ENCODE data around the gene XPO6.
A peak's percentile ranks its signal among the peaks of the same experiment; 100 is the strongest.
"Not testable (repeated sequence)": the region's sequence is repeated elsewhere in the genome, so short reads cannot be mapped to it uniquely, and the experiment has no call there.

Gene XPO6

GRCh38 chr16:28211758-28212531 is at the start of gene XPO6:
TSS of gene XPO6 (minus strand) at chr16:28211965. CDS start at chr16:28211368, 597 bp downstream.
- DNase-seq = peak; percentile 98

- no peak for DNase-seq
These were observed 48.4 kb upstream of the XPO6 start for GRCh38 chr16:28260193-28260592.

- no peak for DNase-seq
These were observed 48.0 kb upstream of the XPO6 start for GRCh38 chr16:28259781-28260150.

- no peak for DNase-seq
These were observed 47.5 kb upstream of the XPO6 start for GRCh38 chr16:28259091-28259780.

GRCh38 chr16:28258567-28258966 is 46.8 kb upstream of the XPO6 start:
- peak; percentile 75 for DNase-seq

GRCh38 chr16:28257256-28257655 is 45.5 kb upstream of the XPO6 start:
- DNase-seq = no peak

GRCh38 chr16:28255838-28256237 is 44.1 kb upstream of the XPO6 start:
- no peak for DNase-seq

- DNase-seq = no peak
These were observed 42.4 kb upstream of the XPO6 start for GRCh38 chr16:28254158-28254557.

GRCh38 chr16:28250999-28251398 is 39.2 kb upstream of the XPO6 start:
- DNase-seq = no peak

- DNase-seq = peak; percentile 56
These were observed 37.7 kb upstream of the XPO6 start for GRCh38 chr16:28249483-28249882.

- no peak for DNase-seq
These were observed 30.2 kb upstream of the XPO6 start for GRCh38 chr16:28241924-28242323.

GRCh38 chr16:28237754-28238357 is 26.1 kb upstream of the XPO6 start:
- DNase-seq = no peak

GRCh38 chr16:28231763-28232162 is 20.0 kb upstream of the XPO6 start:
- DNase-seq = no peak

GRCh38 chr16:28223909-28224308 is 12.1 kb upstream of the XPO6 start:
- not testable (repeated sequence) for DNase-seq

- not testable (repeated sequence) for DNase-seq
These were observed 8.0 kb upstream of the XPO6 start for GRCh38 chr16:28219777-28220176.

- DNase-seq = no peak
These were observed 7.5 kb upstream of the XPO6 start for GRCh38 chr16:28219282-28219681.

GRCh38 chr16:28218109-28218508 is 6.3 kb upstream of the XPO6 start:
- DNase-seq = no peak

GRCh38 chr16:28217326-28217725 is 5.6 kb upstream of the XPO6 start:
- no peak for DNase-seq

GRCh38 chr16:28213396-28213795 is 1.6 kb upstream of the XPO6 start:
- DNase-seq = no peak

- no peak for DNase-seq
These were observed 738 bp upstream of the XPO6 start for GRCh38 chr16:28212532-28212873.

- peak; percentile 71 for DNase-seq
These were observed 681 bp downstream of the XPO6 start for GRCh38 chr16:28210979-28211588.

GRCh38 chr16:28210264-28210663 is 1.5 kb downstream of the XPO6 start:
- DNase-seq = no peak

GRCh38 chr16:28208824-28209223 is 2.9 kb downstream of the XPO6 start:
- DNase-seq = no peak

- no peak for DNase-seq
These were observed 3.6 kb downstream of the XPO6 start for GRCh38 chr16:28208131-28208530.

All from eye (tissue), 1 donor.